ENCODE results near the gene NDUFAF7.

DNA sequence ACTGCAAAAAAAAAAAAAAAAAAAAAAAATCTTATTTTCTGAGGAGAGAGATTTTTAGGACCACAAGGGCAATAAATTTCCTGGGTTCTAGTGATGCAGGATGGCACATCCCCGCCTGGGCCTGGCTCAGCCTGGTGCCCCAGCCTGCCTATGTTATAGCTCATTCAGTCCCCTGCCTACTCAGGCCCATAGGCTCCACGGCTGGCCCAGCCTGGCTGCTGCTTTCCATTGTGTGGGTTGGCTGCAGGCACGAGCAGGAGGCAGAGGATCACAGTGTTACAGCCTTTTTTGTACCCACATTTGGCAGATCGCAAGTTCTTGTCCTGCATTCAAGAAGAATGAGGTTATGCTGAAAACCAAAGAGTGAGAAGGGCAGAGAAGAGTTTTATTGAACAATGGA is 40.2 kb upstream of the NDUFAF7 start:
- TF ChIP-seq EP300 (IDR thresholded peaks at IDR 0.05; ENCODE audit: borderline replicate concordance in 1 of 2, control insufficient read depth in 1 of 2, low read depth in 2 of 2, low read length in 2 of 2) (no peak), CHD1 (IDR thresholded peaks at IDR 0.05; ENCODE audit: low read depth, low read length) (no peak), SUZ12 (IDR thresholded peaks at IDR 0.05; ENCODE audit: unreplicated experiment) (no peak), RELA (IDR thresholded peaks at IDR 0.05; ENCODE audit: borderline replicate concordance, partially characterized antibody) (no peak), POLR2AphosphoS5 (IDR thresholded peaks at IDR 0.05; ENCODE audit: low read length) (no peak), RAD21 (IDR thresholded peaks at IDR 0.05; ENCODE audit: insufficient read depth, low read depth, low read length) (no peak), CREM (IDR thresholded peaks at IDR 0.05; ENCODE audit: low read depth) (no peak), BACH1 (IDR thresholded peaks at IDR 0.05; ENCODE audit: borderline replicate concordance) (no peak)
- TF ChIP-seq, protein P1, sequence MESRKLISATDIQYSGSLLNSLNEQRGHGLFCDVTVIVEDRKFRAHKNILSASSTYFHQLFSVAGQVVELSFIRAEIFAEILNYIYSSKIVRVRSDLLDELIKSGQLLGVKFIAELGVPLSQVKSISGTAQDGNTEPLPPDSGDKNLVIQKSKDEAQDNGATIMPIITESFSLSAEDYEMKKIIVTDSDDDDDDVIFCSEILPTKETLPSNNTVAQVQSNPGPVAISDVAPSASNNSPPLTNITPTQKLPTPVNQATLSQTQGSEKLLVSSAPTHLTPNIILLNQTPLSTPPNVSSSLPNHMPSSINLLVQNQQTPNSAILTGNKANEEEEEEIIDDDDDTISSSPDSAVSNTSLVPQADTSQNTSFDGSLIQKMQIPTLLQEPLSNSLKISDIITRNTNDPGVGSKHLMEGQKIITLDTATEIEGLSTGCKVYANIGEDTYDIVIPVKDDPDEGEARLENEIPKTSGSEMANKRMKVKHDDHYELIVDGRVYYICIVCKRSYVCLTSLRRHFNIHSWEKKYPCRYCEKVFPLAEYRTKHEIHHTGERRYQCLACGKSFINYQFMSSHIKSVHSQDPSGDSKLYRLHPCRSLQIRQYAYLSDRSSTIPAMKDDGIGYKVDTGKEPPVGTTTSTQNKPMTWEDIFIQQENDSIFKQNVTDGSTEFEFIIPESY (IDR thresholded peaks at IDR 0.05), result no peak
- TF ChIP-seq, protein P2, sequence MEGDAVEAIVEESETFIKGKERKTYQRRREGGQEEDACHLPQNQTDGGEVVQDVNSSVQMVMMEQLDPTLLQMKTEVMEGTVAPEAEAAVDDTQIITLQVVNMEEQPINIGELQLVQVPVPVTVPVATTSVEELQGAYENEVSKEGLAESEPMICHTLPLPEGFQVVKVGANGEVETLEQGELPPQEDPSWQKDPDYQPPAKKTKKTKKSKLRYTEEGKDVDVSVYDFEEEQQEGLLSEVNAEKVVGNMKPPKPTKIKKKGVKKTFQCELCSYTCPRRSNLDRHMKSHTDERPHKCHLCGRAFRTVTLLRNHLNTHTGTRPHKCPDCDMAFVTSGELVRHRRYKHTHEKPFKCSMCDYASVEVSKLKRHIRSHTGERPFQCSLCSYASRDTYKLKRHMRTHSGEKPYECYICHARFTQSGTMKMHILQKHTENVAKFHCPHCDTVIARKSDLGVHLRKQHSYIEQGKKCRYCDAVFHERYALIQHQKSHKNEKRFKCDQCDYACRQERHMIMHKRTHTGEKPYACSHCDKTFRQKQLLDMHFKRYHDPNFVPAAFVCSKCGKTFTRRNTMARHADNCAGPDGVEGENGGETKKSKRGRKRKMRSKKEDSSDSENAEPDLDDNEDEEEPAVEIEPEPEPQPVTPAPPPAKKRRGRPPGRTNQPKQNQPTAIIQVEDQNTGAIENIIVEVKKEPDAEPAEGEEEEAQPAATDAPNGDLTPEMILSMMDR (IDR thresholded peaks at IDR 0.05 in 2 of 3, conservative IDR thresholded peaks at IDR 0.05 in 1 of 3; ENCODE audit: control insufficient read depth in 2 of 3, extremely low read depth in 1 of 3, insufficient read depth in 1 of 3, low read depth in 3 of 3, low read length in 3 of 3), result no peak
- TF ChIP-seq, protein P3, sequence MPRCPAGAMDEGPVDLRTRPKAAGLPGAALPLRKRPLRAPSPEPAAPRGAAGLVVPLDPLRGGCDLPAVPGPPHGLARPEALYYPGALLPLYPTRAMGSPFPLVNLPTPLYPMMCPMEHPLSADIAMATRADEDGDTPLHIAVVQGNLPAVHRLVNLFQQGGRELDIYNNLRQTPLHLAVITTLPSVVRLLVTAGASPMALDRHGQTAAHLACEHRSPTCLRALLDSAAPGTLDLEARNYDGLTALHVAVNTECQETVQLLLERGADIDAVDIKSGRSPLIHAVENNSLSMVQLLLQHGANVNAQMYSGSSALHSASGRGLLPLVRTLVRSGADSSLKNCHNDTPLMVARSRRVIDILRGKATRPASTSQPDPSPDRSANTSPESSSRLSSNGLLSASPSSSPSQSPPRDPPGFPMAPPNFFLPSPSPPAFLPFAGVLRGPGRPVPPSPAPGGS (IDR thresholded peaks at IDR 0.05; ENCODE audit: borderline replicate concordance, insufficient read depth, low read depth, low read length, poor library complexity, severe bottlenecking), result no peak
